Measurements from ENCODE around the gene BABAM2. TPM values are rescaled to one million over a fixed set of nuclear protein-coding genes. Genes with fewer than 3 reads are reported as not detected.

Gene BABAM2
- total RNA-seq, 2 donors from 2014 or later = 39.1 to 43.1 TPM

GRCh38 chr2:28375236-28375635 lies 484.7 kb downstream of the BABAM2 start:
- DNase-seq (ENCODE audit: low spot score) = no peak
- intact Hi-C loops (cut with DNase I) = loop anchor here in 1 of 2 donors (5.0 kb wide), 1 partner anchor 1868 kb away; no protein-coding TSS in a partner anchor

- no peak for DNase-seq (ENCODE audit: low spot score)
- intact Hi-C loops (cut with DNase I) = loop anchor here in 1 of 2 donors (5.0 kb wide), 1 partner anchor 1869 kb away; no protein-coding TSS in a partner anchor
Measured at GRCh38 chr2:28375742-28376631, 485.5 kb downstream of the BABAM2 start.

GRCh38 chr2:28377195-28377816 lies 486.8 kb downstream of the BABAM2 start:
- no peak for DNase-seq (ENCODE audit: low spot score)
- intact Hi-C loops (cut with DNase I) = loop anchor here in 1 of 2 donors (5.0 kb wide), 1 partner anchor 1870 kb away; no protein-coding TSS in a partner anchor

GRCh38 chr2:28377984-28378678 lies 487.6 kb downstream of the BABAM2 start:
- DNase-seq (ENCODE audit: low spot score) = no peak
- intact Hi-C loops (cut with DNase I) = loop anchor here in 1 of 2 donors (5.0 kb wide), 1 partner anchor 1871 kb away; no protein-coding TSS in a partner anchor

- intact Hi-C loops (cut with DNase I) = loop anchor here in 1 of 2 donors (5.0 kb wide), 1 partner anchor 1872 kb away; no protein-coding TSS in a partner anchor
- peak; percentile 28 for DNase-seq (ENCODE audit: low spot score)
Measured at GRCh38 chr2:28378679-28379584, 488.4 kb downstream of the BABAM2 start.

GRCh38 chr2:28380219-28380618 lies 489.7 kb downstream of the BABAM2 start:
- intact Hi-C loops (cut with DNase I) = no loop called here
- DNase-seq (ENCODE audit: low spot score) = peak; percentile 50

GRCh38 chr2:28381225-28382180 lies 491.0 kb downstream of the BABAM2 start:
- intact Hi-C loops (cut with DNase I) = no loop called here
- no peak for DNase-seq (ENCODE audit: low spot score)

- intact Hi-C loops (cut with DNase I) = no loop called here
- DNase-seq (ENCODE audit: low spot score) = no peak
Measured at GRCh38 chr2:28382755-28383154, 492.2 kb downstream of the BABAM2 start.

- intact Hi-C loops (cut with DNase I) = loop anchor here in 1 of 2 donors (5.0 kb wide), 1 partner anchor 50 kb away; no protein-coding TSS in a partner anchor
- DNase-seq (ENCODE audit: low spot score) = no peak
Measured at GRCh38 chr2:28387082-28387960, 496.8 kb downstream of the BABAM2 start.

Small RNA genes within 50 kb of the gene (microRNA-seq; reads per million reads assigned to microRNA genes)
- gene MIR4263 (ENCODE audit: borderline microRNAs expressed in 2 of 2) = 0 reads per million in 2 donors

Other genes with a start within 250 kb of the BABAM2 start
- 10 to 100 TPM; 18.4 to 22.8 TPM for gene SUPT7L, start 227.1 kb upstream of the BABAM2 start, total RNA-seq
- 10 to 100 TPM; 15.0 to 17.2 TPM for gene SLC4A1AP, start 226.8 kb upstream of the BABAM2 start, total RNA-seq
- 10 to 100 TPM; 88.8 to 93.0 TPM for gene MRPL33, start 119.0 kb upstream of the BABAM2 start, total RNA-seq
- 1 to 10 TPM; 1.5 TPM for gene RBKS, start 342 bp upstream of the BABAM2 start, total RNA-seq